HepG2 (cell line): ENCODE measurements around the gene NELFCD.

Source experiments
- DPF2 ChIP-seq: sonication (generic); formaldehyde crosslinking; IDR thresholded peaks from 2 replicates; pipeline ENCODE4 v1.4.0; 2020; ENCODE audit warnings: mild to moderate bottlenecking, low read depth, missing genetic modification reagents, borderline replicate concordance
- ESRRA ChIP-seq: sonication (generic); formaldehyde crosslinking; IDR thresholded peaks from 2 replicates; pipeline ENCODE4 v1.5.1; 2020; ENCODE audit warnings: mild to moderate bottlenecking, low read depth, missing genetic modification reagents
- POLR2AphosphoS5 ChIP-seq: IDR thresholded peaks from 2 replicates; pipeline ENCODE4 v1.6.1; 2012; ENCODE audit warnings: low read depth, low read length
- RFX3 ChIP-seq: IDR thresholded peaks from 2 replicates; pipeline ENCODE4 v1.6.1; 2016; ENCODE audit warnings: missing biosample characterization, missing genetic modification reagents
- TF ChIP-seq, protein P1 (sequence below): sonication (generic); formaldehyde crosslinking; IDR thresholded peaks from 2 replicates; pipeline ENCODE4 v1.4.0; 2020; ENCODE audit warnings: missing genetic modification reagents

GRCh38 chr20:58994390-58995159 lies 13.5 kb downstream of the NELFCD start:
- TF ChIP-seq, protein P1, sequence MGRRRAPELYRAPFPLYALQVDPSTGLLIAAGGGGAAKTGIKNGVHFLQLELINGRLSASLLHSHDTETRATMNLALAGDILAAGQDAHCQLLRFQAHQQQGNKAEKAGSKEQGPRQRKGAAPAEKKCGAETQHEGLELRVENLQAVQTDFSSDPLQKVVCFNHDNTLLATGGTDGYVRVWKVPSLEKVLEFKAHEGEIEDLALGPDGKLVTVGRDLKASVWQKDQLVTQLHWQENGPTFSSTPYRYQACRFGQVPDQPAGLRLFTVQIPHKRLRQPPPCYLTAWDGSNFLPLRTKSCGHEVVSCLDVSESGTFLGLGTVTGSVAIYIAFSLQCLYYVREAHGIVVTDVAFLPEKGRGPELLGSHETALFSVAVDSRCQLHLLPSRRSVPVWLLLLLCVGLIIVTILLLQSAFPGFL (CRISPR knock-in tag), result no peak
- no peak for TF ChIP-seq ESRRA
- no peak for TF ChIP-seq RFX3
- TF ChIP-seq POLR2AphosphoS5, result no peak
- no peak for TF ChIP-seq DPF2 (CRISPR knock-in tag)
